HEK293 (cell line): ENCODE measurements around the gene CUL9.

Experiments
- BCL11A ChIP-seq: fragments of 450-650 bp; formaldehyde crosslinking; IDR thresholded peaks from 2 replicates; pipeline ENCODE4 v1.5.1; 2016; ENCODE audit warnings: low read depth, missing biosample characterization, missing genetic modification characterization
- GLIS1 ChIP-seq: fragments of 450-650 bp; formaldehyde crosslinking; IDR thresholded peaks from 2 replicates; pipeline ENCODE4 v1.5.1; 2016; ENCODE audit warnings: missing biosample characterization, missing genetic modification characterization
- HIC1 ChIP-seq: fragments of 450-650 bp; formaldehyde crosslinking; IDR thresholded peaks from 2 replicates; pipeline ENCODE4 v1.5.1; 2016; ENCODE audit warnings: missing biosample characterization, missing genetic modification characterization
- KLF17 ChIP-seq: fragments of 450-650 bp; formaldehyde crosslinking; IDR thresholded peaks from 2 replicates; pipeline ENCODE4 v1.5.1; 2016; ENCODE audit warnings: missing biosample characterization, missing genetic modification characterization
- KLF7 ChIP-seq: fragments of 450-650 bp; formaldehyde crosslinking; IDR thresholded peaks from 2 replicates; pipeline ENCODE4 v1.5.1; 2016; ENCODE audit warnings: missing biosample characterization, missing genetic modification characterization, borderline replicate concordance
- KLF9 ChIP-seq: fragments of 450-650 bp; formaldehyde crosslinking; IDR thresholded peaks from 2 replicates; pipeline ENCODE4 v1.5.1; 2016; ENCODE audit warnings: missing biosample characterization, missing genetic modification characterization, low read depth
- PRDM10 ChIP-seq: fragments of 450-650 bp; formaldehyde crosslinking; IDR thresholded peaks from 2 replicates; pipeline ENCODE4 v1.5.1; 2016; ENCODE audit warnings: missing biosample characterization, missing genetic modification characterization
- PRDM6 ChIP-seq: fragments of 450-650 bp; formaldehyde crosslinking; IDR thresholded peaks from 2 replicates; pipeline ENCODE4 v1.5.1; 2017; ENCODE audit warnings: missing biosample characterization, missing genetic modification characterization
- YY1 ChIP-seq: fragments of 450-650 bp; formaldehyde crosslinking; IDR thresholded peaks from 2 replicates; pipeline ENCODE4 v1.5.1; 2018; ENCODE audit warnings: missing biosample characterization, missing genetic modification characterization
- ZBTB11 ChIP-seq: fragments of 450-650 bp; formaldehyde crosslinking; conservative IDR thresholded peaks from 2 replicates; pipeline ENCODE4 v1.5.1; 2016; ENCODE audit warnings: low read depth, missing biosample characterization, missing genetic modification characterization
- ZBTB21 ChIP-seq: fragments of 450-650 bp; formaldehyde crosslinking; IDR thresholded peaks from 2 replicates; pipeline ENCODE4 v1.5.1; 2017; ENCODE audit warnings: missing biosample characterization, missing genetic modification characterization
- ZBTB26 ChIP-seq: fragments of 450-650 bp; formaldehyde crosslinking; optimal IDR thresholded peaks from 2 replicates; pipeline ENCODE3; 2016; ENCODE audit warnings: missing biosample characterization, mild to moderate bottlenecking, missing genetic modification characterization
- ZBTB49 ChIP-seq: fragments of 450-650 bp; formaldehyde crosslinking; IDR thresholded peaks from 2 replicates; pipeline ENCODE4 v1.5.1; 2016; ENCODE audit warnings: missing biosample characterization, missing genetic modification characterization, low read depth
- ZNF121 ChIP-seq: fragments of 450-650 bp; formaldehyde crosslinking; IDR thresholded peaks from 2 replicates; pipeline ENCODE4 v1.5.1; 2016; ENCODE audit warnings: missing biosample characterization, missing genetic modification characterization
- ZNF501 ChIP-seq: fragments of 450-650 bp; formaldehyde crosslinking; IDR thresholded peaks from 2 replicates; pipeline ENCODE4 v1.5.1; 2016; ENCODE audit warnings: missing biosample characterization, missing genetic modification characterization
- ZNF561 ChIP-seq: fragments of 450-650 bp; IDR thresholded peaks from 2 replicates; pipeline ENCODE4 v1.5.1; 2018; ENCODE audit warnings: missing biosample characterization, missing genetic modification characterization, borderline replicate concordance
- ZNF600 ChIP-seq: fragments of 450-650 bp; formaldehyde crosslinking; IDR thresholded peaks from 2 replicates; pipeline ENCODE4 v1.5.1; 2016; ENCODE audit warnings: missing biosample characterization, missing genetic modification characterization
- ZNF692 ChIP-seq: fragments of 450-650 bp; formaldehyde crosslinking; IDR thresholded peaks from 2 replicates; pipeline ENCODE4 v1.5.1; 2016; ENCODE audit warnings: missing biosample characterization, missing genetic modification characterization
- ZSCAN30 ChIP-seq: fragments of 450-650 bp; IDR thresholded peaks from 2 replicates; pipeline ENCODE4 v1.5.1; 2018; ENCODE audit warnings: missing biosample characterization, mild to moderate bottlenecking, missing genetic modification characterization, moderate library complexity

The CUL9 gene

GRCh38 chr6:43172104-43173007 lies 9.6 kb upstream of the CUL9 start (continued):
- TF ChIP-seq ZBTB49 (tag by site-specific recombination): no peak
- peak; percentile 24; the same call in 1 of the 2 replicates for TF ChIP-seq PRDM10 (tag by site-specific recombination)
- TF ChIP-seq GLIS1: peak; percentile 92
- TF ChIP-seq ZNF692 (tag by site-specific recombination): peak; percentile 48; the same call in 1 of the 2 replicates
- 0 out of 2 replicates have a peak, but pooled peaks have one; percentile 12 for TF ChIP-seq KLF7 (tag by site-specific recombination)
- peak; percentile 69 for TF ChIP-seq ZSCAN30 (tag by site-specific recombination)
- peak; percentile 83 for TF ChIP-seq ZBTB26 (tag by site-specific recombination)
- 0 out of 2 replicates have a peak, but pooled peaks have one; percentile 41 for TF ChIP-seq ZNF121
- 0 out of 2 replicates have a peak, but pooled peaks have one; percentile 18 for TF ChIP-seq ZNF561 (tag by site-specific recombination)
- peak; percentile 70 for TF ChIP-seq ZNF501 (tag by site-specific recombination)
- TF ChIP-seq HIC1 (tag by site-specific recombination): peak; percentile 54
- TF ChIP-seq ZBTB21 (tag by site-specific recombination): no peak
- TF ChIP-seq BCL11A (tag by site-specific recombination): 0 out of 2 replicates have a peak, but pooled peaks have one; percentile 54
- TF ChIP-seq KLF17 (tag by site-specific recombination): no peak; the same call in 1 of the 2 replicates
- TF ChIP-seq ZBTB11 (tag by site-specific recombination): peak; percentile 57
- TF ChIP-seq ZNF600 (tag by site-specific recombination): peak; percentile 94
- TF ChIP-seq PRDM6 (tag by site-specific recombination): no peak
- TF ChIP-seq YY1 (tag by site-specific recombination): 0 out of 2 replicates have a peak, but pooled peaks have one; percentile 33
- TF ChIP-seq KLF9 (tag by site-specific recombination): peak; percentile 85
